HEK293 (cell line): ENCODE measurements around the gene SLC16A11.

Experiments
- GLIS1 ChIP-seq: fragments of 450-650 bp; formaldehyde crosslinking; IDR thresholded peaks from 2 replicates; pipeline ENCODE4 v1.5.1; 2016; ENCODE audit warnings: missing biosample characterization, missing genetic modification characterization
- GLIS2 ChIP-seq: fragments of 450-650 bp; formaldehyde crosslinking; IDR thresholded peaks from 2 replicates; pipeline ENCODE4 v1.5.1; 2016; ENCODE audit warnings: missing biosample characterization, missing genetic modification characterization
- HOXD13 ChIP-seq: sonication (generic); formaldehyde crosslinking; IDR thresholded peaks from 2 replicates; pipeline ENCODE4 v1.8.0; 2022; ENCODE audit warnings: missing genetic modification reagents, borderline replicate concordance
- IKZF3 ChIP-seq: fragments of 450-650 bp; IDR thresholded peaks from 2 replicates; pipeline ENCODE4 v1.5.0; 2018; ENCODE audit warnings: missing biosample characterization, mild to moderate bottlenecking, missing genetic modification characterization, moderate library complexity
- KLF17 ChIP-seq: fragments of 450-650 bp; formaldehyde crosslinking; IDR thresholded peaks from 2 replicates; pipeline ENCODE4 v1.5.1; 2016; ENCODE audit warnings: missing biosample characterization, missing genetic modification characterization
- MEIS1 ChIP-seq: sonication (generic); formaldehyde crosslinking; IDR thresholded peaks from 2 replicates; pipeline ENCODE4 v1.8.1; 2022; ENCODE audit warnings: missing genetic modification reagents, mild to moderate bottlenecking, borderline replicate concordance
- TRIM28 ChIP-seq: IDR thresholded peaks from 2 replicates; pipeline ENCODE4 v1.6.1; 2011; ENCODE audit warnings: low read length, control low read depth, borderline replicate concordance
- ZBTB20 ChIP-seq: fragments of 450-650 bp; formaldehyde crosslinking; IDR thresholded peaks from 2 replicates; pipeline ENCODE4 v1.5.1; 2016; ENCODE audit warnings: missing biosample characterization, missing genetic modification characterization
- ZBTB6 ChIP-seq: fragments of 450-650 bp; formaldehyde crosslinking; IDR thresholded peaks from 2 replicates; pipeline ENCODE4 v1.5.1; 2017; ENCODE audit warnings: missing biosample characterization, missing genetic modification characterization
- ZFP41 ChIP-seq: fragments of 450-650 bp; formaldehyde crosslinking; IDR thresholded peaks from 2 replicates; pipeline ENCODE4 v1.5.1; 2016; ENCODE audit warnings: missing biosample characterization, missing genetic modification characterization, borderline replicate concordance
- ZNF121 ChIP-seq: fragments of 450-650 bp; formaldehyde crosslinking; IDR thresholded peaks from 2 replicates; pipeline ENCODE4 v1.5.1; 2016; ENCODE audit warnings: missing biosample characterization, missing genetic modification characterization
- ZNF146 ChIP-seq: fragments of 450-650 bp; formaldehyde crosslinking; IDR thresholded peaks from 2 replicates; pipeline ENCODE4 v1.5.1; 2016; ENCODE audit warnings: missing biosample characterization, missing genetic modification characterization
- ZNF18 ChIP-seq: fragments of 450-650 bp; formaldehyde crosslinking; IDR thresholded peaks from 2 replicates; pipeline ENCODE4 v1.5.1; 2016; ENCODE audit warnings: missing biosample characterization, missing genetic modification characterization
- ZNF184 ChIP-seq: fragments of 450-650 bp; IDR thresholded peaks from 2 replicates; pipeline ENCODE4 v1.5.1; 2018; ENCODE audit warnings: missing biosample characterization, mild to moderate bottlenecking, missing genetic modification characterization
- ZNF2 ChIP-seq: fragments of 450-650 bp; formaldehyde crosslinking; IDR thresholded peaks from 2 replicates; pipeline ENCODE4 v1.5.1; 2016; ENCODE audit warnings: missing biosample characterization, missing genetic modification characterization
- ZNF211 ChIP-seq: fragments of 450-650 bp; formaldehyde crosslinking; IDR thresholded peaks from 2 replicates; pipeline ENCODE4 v1.5.1; 2016; ENCODE audit warnings: low read depth, missing biosample characterization, missing genetic modification characterization
- ZNF214 ChIP-seq: fragments of 450-650 bp; formaldehyde crosslinking; IDR thresholded peaks from 2 replicates; pipeline ENCODE4 v1.5.1; 2017; ENCODE audit warnings: missing biosample characterization, mild to moderate bottlenecking, missing genetic modification characterization, borderline replicate concordance
- ZNF223 ChIP-seq: fragments of 450-650 bp; formaldehyde crosslinking; IDR thresholded peaks from 2 replicates; pipeline ENCODE4 v1.5.1; 2016; ENCODE audit warnings: missing biosample characterization, missing genetic modification characterization
- ZNF311 ChIP-seq: fragments of 450-650 bp; formaldehyde crosslinking; IDR thresholded peaks from 2 replicates; pipeline ENCODE4 v1.5.1; 2017; ENCODE audit warnings: missing biosample characterization, missing genetic modification characterization, borderline replicate concordance
- ZNF324 ChIP-seq: fragments of 450-650 bp; formaldehyde crosslinking; IDR thresholded peaks from 2 replicates; pipeline ENCODE4 v1.5.1; 2016; ENCODE audit warnings: missing biosample characterization, missing genetic modification characterization
- ZNF391 ChIP-seq: fragments of 450-650 bp; formaldehyde crosslinking; IDR thresholded peaks from 2 replicates; pipeline ENCODE4 v1.5.1; 2016; ENCODE audit warnings: low read depth, missing biosample characterization, missing genetic modification characterization, borderline replicate concordance
- ZNF394 ChIP-seq: fragments of 450-650 bp; formaldehyde crosslinking; IDR thresholded peaks from 2 replicates; pipeline ENCODE4 v1.5.1; 2016; ENCODE audit warnings: missing biosample characterization, missing genetic modification characterization, mild to moderate bottlenecking, moderate library complexity, borderline replicate concordance
- ZNF488 ChIP-seq: fragments of 450-650 bp; formaldehyde crosslinking; IDR thresholded peaks from 2 replicates; pipeline ENCODE4 v1.5.1; 2016; ENCODE audit warnings: missing biosample characterization, missing genetic modification characterization
- ZNF501 ChIP-seq: fragments of 450-650 bp; formaldehyde crosslinking; IDR thresholded peaks from 2 replicates; pipeline ENCODE4 v1.5.1; 2016; ENCODE audit warnings: missing biosample characterization, missing genetic modification characterization
- ZNF530 ChIP-seq: fragments of 450-650 bp; formaldehyde crosslinking; IDR thresholded peaks from 2 replicates; pipeline ENCODE4 v1.5.1; 2016; ENCODE audit warnings: low read depth, missing biosample characterization, missing genetic modification characterization
- ZNF549 ChIP-seq: fragments of 450-650 bp; IDR thresholded peaks from 2 replicates; pipeline ENCODE4 v1.5.1; 2018; ENCODE audit warnings: missing biosample characterization, missing genetic modification characterization, mild to moderate bottlenecking, inconsistent platforms, moderate library complexity
- ZNF580 ChIP-seq: fragments of 450-650 bp; formaldehyde crosslinking; IDR thresholded peaks from 2 replicates; pipeline ENCODE4 v1.5.1; 2016; ENCODE audit warnings: missing biosample characterization, missing genetic modification characterization
- ZNF596 ChIP-seq: fragments of 450-650 bp; IDR thresholded peaks from 2 replicates; pipeline ENCODE4 v1.5.0; 2018; ENCODE audit warnings: missing biosample characterization, mild to moderate bottlenecking, missing genetic modification characterization, moderate library complexity
- ZNF626 ChIP-seq: fragments of 450-650 bp; sonication (Bioruptor Pico); formaldehyde crosslinking; IDR thresholded peaks from 2 replicates; pipeline ENCODE4 v1.5.1; 2018; ENCODE audit warnings: missing biosample characterization, missing genetic modification characterization, inconsistent platforms
- ZNF639 ChIP-seq: fragments of 450-650 bp; formaldehyde crosslinking; IDR thresholded peaks from 2 replicates; pipeline ENCODE4 v1.5.1; 2016; ENCODE audit warnings: missing biosample characterization, missing genetic modification characterization
- ZNF664 ChIP-seq: fragments of 450-650 bp; formaldehyde crosslinking; IDR thresholded peaks from 2 replicates; pipeline ENCODE4 v1.5.1; 2016; ENCODE audit warnings: missing biosample characterization, missing genetic modification characterization
- ZNF692 ChIP-seq: fragments of 450-650 bp; formaldehyde crosslinking; IDR thresholded peaks from 2 replicates; pipeline ENCODE4 v1.5.1; 2016; ENCODE audit warnings: missing biosample characterization, missing genetic modification characterization
- ZNF768 ChIP-seq: fragments of 450-650 bp; formaldehyde crosslinking; IDR thresholded peaks from 2 replicates; pipeline ENCODE4 v1.5.1; 2018; ENCODE audit warnings: missing biosample characterization, mild to moderate bottlenecking, missing genetic modification characterization

SLC16A11 gene

GRCh38 chr17:7014261-7014994 lies 29.5 kb downstream of the SLC16A11 start (continued):
- no peak for TF ChIP-seq ZNF18
- TF ChIP-seq ZNF121: no peak
- TF ChIP-seq ZNF488 (tag by site-specific recombination): no peak
- TF ChIP-seq ZNF184 (tag by site-specific recombination): no peak
- peak; percentile 90 for TF ChIP-seq GLIS2
- no peak for TF ChIP-seq ZNF530 (tag by site-specific recombination)
- TF ChIP-seq ZNF324 (tag by site-specific recombination): no peak
- TF ChIP-seq KLF17 (tag by site-specific recombination): no peak; the same call in 1 of the 2 replicates
- TF ChIP-seq ZNF768 (tag by site-specific recombination): no peak
- no peak for TF ChIP-seq ZNF311 (tag by site-specific recombination)
- no peak for TF ChIP-seq ZNF639
- 0 out of 2 replicates have a peak, but pooled peaks have one; percentile 6 for TF ChIP-seq ZNF391
- no peak for TF ChIP-seq HOXD13 (CRISPR knock-in tag)
- TF ChIP-seq ZBTB6 (tag by site-specific recombination): peak; percentile 57; the same call in 1 of the 2 replicates
- TF ChIP-seq ZNF394 (tag by site-specific recombination): no peak; the same call in 1 of the 2 replicates
- TF ChIP-seq ZNF501 (tag by site-specific recombination): peak; percentile 49; the same call in 1 of the 2 replicates
- no peak for TF ChIP-seq ZNF580 (tag by site-specific recombination)
- no peak for TF ChIP-seq ZNF549
- no peak for TF ChIP-seq IKZF3 (tag by site-specific recombination)
- no peak for TF ChIP-seq ZNF146 (tag by site-specific recombination)
- TF ChIP-seq MEIS1 (CRISPR knock-in tag): no peak
- no peak for TF ChIP-seq ZNF664 (tag by site-specific recombination)
- peak; percentile 80 for TF ChIP-seq ZNF692 (tag by site-specific recombination)
- peak; percentile 91 for TF ChIP-seq GLIS1
- TF ChIP-seq ZNF214 (tag by site-specific recombination): no peak
- TF ChIP-seq ZNF2 (tag by site-specific recombination): no peak
- no peak for TF ChIP-seq TRIM28
- TF ChIP-seq ZFP41: no peak
- TF ChIP-seq ZBTB20 (tag by site-specific recombination): peak; percentile 90
- TF ChIP-seq ZNF223 (tag by site-specific recombination): no peak
- TF ChIP-seq ZNF626 (tag by site-specific recombination): no peak
- TF ChIP-seq ZNF211 (tag by site-specific recombination): no peak
- TF ChIP-seq ZNF596 (tag by site-specific recombination): no peak
